Testis (tissue), 3 donors: ENCODE results near the gene PAPOLA. TPM values are rescaled to one million over a fixed set of nuclear protein-coding genes. Genes with fewer than 3 reads are reported as not detected.

ENCODE experiments used
- DNase-seq: peaks from one replicate; pipeline ENCODE4 v3.0.0-alpha.2; 2019
- H3K27ac ChIP-seq, 2 donors: fragments of 200-600 bp; sonication (generic); one replicate each; pipeline ENCODE4 v1.5.1; 2019
- H3K27me3 ChIP-seq: fragments of 200-600 bp; sonication (generic); one replicate; pipeline ENCODE4 v1.5.1; 2019
- H3K36me3 ChIP-seq: fragments of 200-600 bp; sonication (generic); one replicate; pipeline ENCODE4 v1.5.1; 2017; ENCODE audit warnings: low read depth; ENCODE audit errors: missing control alignments
- H3K4me1 ChIP-seq: fragments of 200-600 bp; sonication (generic); one replicate; pipeline ENCODE4 v1.5.1; 2019
- H3K4me3 ChIP-seq, 2 donors: fragments of 200-600 bp; sonication (generic); one replicate each; pipeline ENCODE4 v1.5.1; 2017 to 2019
- H3K9me3 ChIP-seq: fragments of 200-600 bp; sonication (generic); one replicate; pipeline ENCODE4 v1.5.1; 2017
- CTCF ChIP-seq, 3 experiments: fragments of 450-650 bp in 2 of 3; fragments of 200-600 bp in 1 of 3; sonication (generic) in 1 of 3; IDR thresholded peaks; one replicate each; pipeline ENCODE4 v1.5.1; 2016 to 2019; ENCODE audit warnings: antibody characterized with exemption in 3 of 3, mild to moderate bottlenecking in 2 of 3, moderate library complexity in 1 of 3
- POLR2A ChIP-seq: fragments of 450-650 bp; IDR thresholded peaks from one replicate; pipeline ENCODE4 v1.6.1; 2017; ENCODE audit warnings: antibody characterized with exemption, mild to moderate bottlenecking, moderate library complexity
- WGBS, 2 donors: methylation state at CpG; one replicate each; pipeline ENCODE4 v1.1.5; 2018; 5-methylcytosine and 5-hydroxymethylcytosine counted together
- intact Hi-C: fragments of 100-400 bp; cut with DNase I; formaldehyde crosslinking; loops from one replicate; pipeline ENCODE4 v1.15.1; 2023; ENCODE audit warnings: low total_unique reads
- polyA plus RNA-seq: library from polyadenylated mRNA; stranded (reverse); fragments of 350-450 nt; fragmentation: Illumina TruSeq; extraction: RNeasy Lipid Tissue Mini Kit (QIAGEN cat#74804); gene quantifications from one replicate; pipeline ENCODE4 v1.2.3, GENCODE V29; 2014; ENCODE audit warnings: low read depth, low replicate concordance; ENCODE audit not compliant: insufficient read depth
- total RNA-seq, 2 donors: library from RNA; depleted of rRNA; stranded (reverse); fragments of >200 nt; gene quantifications; one replicate each; pipeline ENCODE4 v1.2.3, GENCODE V29; 2016

Gene PAPOLA
- total and polyA plus RNA-seq, 3 donors from 2014 or later: 166 to 255 (median 194) TPM

GRCh38 chr14:96573473-96574100, 71.4 kb downstream of the PAPOLA start:
- no peak for DNase-seq
- intact Hi-C loops: no loop called here
- Histone ChIP-seq H3K27me3 (no peaks in the 10 kb centered on the region), H3K4me1 (peaks cover 3% of the 10 kb centered on the region), H3K9me3 (no peaks in the 10 kb centered on the region), H3K4me3 (no peak overlapping the region), H3K36me3 (no peaks in the 10 kb centered on the region), H3K27ac (no peak overlapping the region)
- TF ChIP-seq CTCF (IDR thresholded peaks at IDR 0.05): no peak
- TF ChIP-seq POLR2A: no peak
- 95 to 96% methylated on average over 5 of the region's 5 CpGs for WGBS, 2 donors

- Histone ChIP-seq H3K4me3 (no peak overlapping the region), H3K4me1 (peaks cover 3% of the 10 kb centered on the region), H3K36me3 (no peaks in the 10 kb centered on the region), H3K27ac (no peak overlapping the region), H3K27me3 (no peaks in the 10 kb centered on the region), H3K9me3 (no peaks in the 10 kb centered on the region)
- TF ChIP-seq POLR2A: no peak
- no peak for TF ChIP-seq CTCF (IDR thresholded peaks at IDR 0.05)
- WGBS, 2 donors: 73 to 87% methylated on average over 2 of the region's 2 CpGs
- intact Hi-C loops: no loop called here
- no peak for DNase-seq
These were observed 72.0 kb downstream of the PAPOLA start for GRCh38 chr14:96574171-96574632.

- TF ChIP-seq POLR2A: no peak
- no peak for TF ChIP-seq CTCF (IDR thresholded peaks at IDR 0.05)
- no peak overlapping the region for H3K27ac ChIP-seq
- H3K36me3 ChIP-seq: no peaks in the 10 kb centered on the region
- intact Hi-C loops: no loop called here
- no peak for DNase-seq
- H3K4me3 ChIP-seq: no peak overlapping the region
- no peaks in the 10 kb centered on the region for H3K27me3 ChIP-seq
- H3K4me1 ChIP-seq: peaks cover 3% of the 10 kb centered on the region
- 52 to 65% methylated on average over 6 of the region's 6 CpGs for whole genome bisulfite sequencing, 2 donors
- no peaks in the 10 kb centered on the region for H3K9me3 ChIP-seq
These were observed 72.8 kb downstream of the PAPOLA start for GRCh38 chr14:96574633-96575632.

- no peaks in the 10 kb centered on the region for H3K36me3 ChIP-seq
- 83 to 89% methylated on average over 6 of the region's 6 CpGs for WGBS, 2 donors
- DNase-seq: no peak
- H3K27me3 ChIP-seq: no peaks in the 10 kb centered on the region
- TF ChIP-seq POLR2A (no peak), CTCF (IDR thresholded peaks at IDR 0.05) (no peak)
- no peak overlapping the region for H3K4me3 ChIP-seq
- H3K9me3 ChIP-seq: no peaks in the 10 kb centered on the region
- H3K27ac ChIP-seq: no peak overlapping the region
- H3K4me1 ChIP-seq: peaks cover 3% of the 10 kb centered on the region
- intact Hi-C loops: no loop called here
These were observed 74.2 kb downstream of the PAPOLA start for GRCh38 chr14:96576359-96576758.
